22Rv1 (cell line): ENCODE results near the gene CARD14.

Source experiments
- H3K27ac ChIP-seq: fragments of 450-650 bp; 2 replicates; pipeline ENCODE4 v1.5.1; 2017
- CTCF ChIP-seq: fragments of 450-650 bp; IDR thresholded peaks from 2 replicates; pipeline ENCODE4 v1.5.1; 2017; ENCODE audit warnings: mild to moderate bottlenecking
- ZFX ChIP-seq: fragments of 450-650 bp; IDR thresholded peaks from 2 replicates; pipeline ENCODE4 v1.6.1; 2017; ENCODE audit warnings: antibody characterized with exemption, borderline replicate concordance

The CARD14 gene

DNA sequence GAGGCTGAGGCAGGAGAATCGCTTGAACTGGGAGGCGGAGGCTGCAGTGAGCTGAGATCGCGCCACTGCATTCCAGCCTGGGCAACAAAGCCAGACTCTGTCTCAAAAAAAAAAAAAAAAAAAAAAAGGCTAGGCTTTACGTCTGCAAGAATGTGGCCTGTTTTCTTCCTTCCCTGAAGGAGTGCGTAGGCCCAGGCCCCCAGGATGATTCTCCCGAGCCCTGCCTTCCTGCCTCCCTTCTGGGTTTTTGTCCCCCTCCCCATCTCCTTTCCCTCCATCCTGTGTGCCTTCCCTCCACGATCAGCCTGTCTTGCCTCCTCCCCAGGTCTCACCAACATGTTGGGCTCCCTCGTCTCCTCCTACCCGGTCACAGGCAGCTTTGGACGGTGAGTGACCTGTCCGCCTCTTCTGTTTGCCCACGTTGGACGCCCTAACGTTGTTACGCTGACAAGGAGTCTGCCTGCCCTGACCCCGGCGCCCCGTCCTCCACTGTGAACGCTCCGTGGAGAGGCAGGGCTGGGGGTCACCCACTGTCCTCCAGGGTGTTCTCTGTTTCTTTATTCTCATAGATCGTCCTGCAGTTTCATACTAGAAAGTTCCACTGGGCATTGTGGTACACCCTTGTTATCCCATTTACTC, 75.2 kb downstream of the CARD14 start:
- H3K27ac ChIP-seq, result no peak overlapping the region
- TF ChIP-seq ZFX (no peak), CTCF (no peak)

DNA sequence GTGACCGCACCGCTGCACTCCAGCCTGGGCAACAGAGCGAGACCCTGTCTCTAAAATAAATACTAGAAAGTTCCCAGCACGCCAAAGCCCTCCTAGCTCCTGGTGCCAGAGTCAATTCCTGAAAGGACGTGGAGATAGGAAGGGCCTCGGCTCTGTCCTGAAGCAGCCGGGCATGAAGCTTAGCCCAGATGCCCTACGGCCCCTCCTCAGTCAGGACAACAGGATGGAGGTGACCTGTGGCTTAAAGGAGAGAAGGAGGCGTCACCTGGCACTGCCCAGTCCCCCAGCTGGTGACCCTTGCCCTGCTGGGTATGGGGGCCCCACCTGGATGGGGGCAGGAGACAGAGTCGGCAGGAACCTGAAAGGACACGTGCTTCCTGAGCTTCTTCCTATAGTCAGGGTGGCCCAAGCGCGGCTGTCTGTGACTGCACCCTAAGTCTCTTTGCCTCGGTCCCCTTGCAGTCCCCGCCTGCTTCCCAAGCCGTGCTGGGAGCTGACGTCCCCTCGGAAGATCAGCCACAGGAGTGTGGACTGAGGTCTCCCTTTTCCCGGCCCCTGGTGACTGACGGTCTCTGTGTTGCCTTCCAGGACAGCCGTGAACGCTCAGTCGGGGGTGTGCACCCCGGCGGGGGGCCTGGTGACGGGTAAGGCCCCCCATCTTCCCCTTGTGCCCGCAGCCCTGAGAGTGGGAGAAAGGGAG, 75.9 kb downstream of the CARD14 start:
- no peak overlapping the region for H3K27ac ChIP-seq
- no peak for TF ChIP-seq CTCF
- TF ChIP-seq ZFX, result no peak

GRCh38 chr17:80246266-80246681, 76.4 kb downstream of the CARD14 start:
- no peak overlapping the region for H3K27ac ChIP-seq
- TF ChIP-seq ZFX, result no peak
- no peak for TF ChIP-seq CTCF

DNA sequence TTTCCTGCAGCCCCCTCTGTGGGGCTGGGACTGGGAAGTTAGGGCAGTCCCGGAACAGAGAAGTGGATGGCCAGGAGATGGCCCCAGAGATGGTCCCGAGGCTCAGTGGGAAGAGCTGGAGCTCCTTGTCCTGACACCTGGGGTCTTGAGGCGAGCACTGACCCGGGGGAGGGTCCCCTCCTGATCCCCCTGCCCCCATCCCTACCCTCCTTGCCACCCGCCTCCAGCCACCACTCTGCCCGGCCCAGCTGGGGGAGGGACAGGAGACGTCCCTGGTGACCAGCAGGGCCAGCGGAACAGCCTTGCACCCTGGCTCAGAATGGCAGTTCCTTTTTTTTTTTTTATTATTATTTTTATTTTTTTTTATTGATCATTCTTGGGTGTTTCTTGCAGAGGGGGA, 76.9 kb downstream of the CARD14 start:
- TF ChIP-seq ZFX, result no peak
- TF ChIP-seq CTCF, result no peak
- no peak overlapping the region for H3K27ac ChIP-seq

DNA sequence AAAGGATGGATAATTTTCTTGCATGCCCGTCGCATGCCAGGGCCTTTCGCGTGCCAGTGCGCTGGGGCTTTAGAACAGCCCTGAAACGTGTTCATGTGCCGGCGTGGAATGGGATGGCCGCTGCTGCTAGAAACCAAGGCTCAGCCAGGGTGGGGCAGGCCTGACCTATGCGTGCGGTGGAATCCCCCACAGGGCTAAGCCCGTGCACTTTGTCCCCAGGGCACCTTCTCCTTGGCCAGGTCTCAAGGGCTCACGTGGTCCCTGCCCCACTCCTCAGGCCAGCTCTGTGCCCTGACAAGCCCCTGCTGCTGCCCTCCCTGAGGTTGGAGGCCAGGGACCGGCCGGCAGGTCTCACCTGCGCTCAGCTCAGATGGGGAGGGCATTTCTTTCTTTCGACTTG, 77.7 kb downstream of the CARD14 start:
- no peak overlapping the region for H3K27ac ChIP-seq
- TF ChIP-seq ZFX (no peak), CTCF (no peak)

- TF ChIP-seq ZFX, result no peak
- TF ChIP-seq CTCF, result no peak
- no peak overlapping the region for H3K27ac ChIP-seq
These were observed 78.4 kb downstream of the CARD14 start for GRCh38 chr17:80248001-80248893.
